Muscle layer of colon (tissue), 2 donors: ENCODE data around the gene PRPF38A.
A peak's percentile ranks its signal among the peaks of the same experiment; 100 is the strongest.

Experiments
- H3K27ac ChIP-seq: one replicate; pipeline ENCODE4 v1.7.0; 2013; ENCODE audit warnings: low read depth, mild to moderate bottlenecking, low read length, moderate library complexity
- H3K27me3 ChIP-seq, 2 donors: one replicate each; pipeline ENCODE4 v1.7.0; 2013; ENCODE audit warnings: low read length in 2 of 2, mild to moderate bottlenecking in 2 of 2; ENCODE audit not compliant: insufficient read depth in 2 of 2, control insufficient read depth in 1 of 2
- H3K36me3 ChIP-seq: one replicate; pipeline ENCODE4 v1.7.0; 2013; ENCODE audit warnings: mild to moderate bottlenecking, low read length; ENCODE audit not compliant: insufficient read depth
- H3K4me1 ChIP-seq: one replicate; pipeline ENCODE4 v1.7.0; 2013; ENCODE audit warnings: mild to moderate bottlenecking, low read length; ENCODE audit not compliant: insufficient read depth
- H3K4me3 ChIP-seq, 2 donors: one replicate each; pipeline ENCODE4 v1.7.0; 2013; ENCODE audit warnings: low read length in 2 of 2, low read depth in 1 of 2, mild to moderate bottlenecking in 1 of 2, moderate library complexity in 1 of 2
- H3K9ac ChIP-seq: one replicate; pipeline ENCODE4 v1.7.0; 2013; ENCODE audit warnings: low read length
- H3K9me3 ChIP-seq: one replicate; pipeline ENCODE4 v1.7.0; 2013; ENCODE audit warnings: mild to moderate bottlenecking, low read length
- donor health status: abdominal sarcoma.
- donor health status: Adenocarcinoma of cecum.

PRPF38A gene

GRCh38 chr1:52403566-52404115 is 761 bp upstream of the PRPF38A start:
- peaks cover 5% of the 10 kb centered on the region for H3K36me3 ChIP-seq
- H3K9me3 ChIP-seq, result no peaks in the 10 kb centered on the region
- peaks cover 19% of the 10 kb centered on the region for H3K4me1 ChIP-seq
- no peaks in the 10 kb centered on the region for H3K27me3 ChIP-seq
- peak overlapping the region; percentile 29 for H3K9ac ChIP-seq
- H3K4me3 ChIP-seq, result peak overlapping the region; percentile 96 to 97
- H3K27ac ChIP-seq, result no peak overlapping the region

- Histone ChIP-seq H3K4me3 (peak overlapping the region; percentile 96 to 97), H3K9me3 (no peaks in the 10 kb centered on the region), H3K27ac (peak overlapping the region; percentile 71), H3K36me3 (peaks cover 16% of the 10 kb centered on the region), H3K27me3 (no peaks in the 10 kb centered on the region), H3K4me1 (peaks cover 19% of the 10 kb centered on the region), H3K9ac (peak overlapping the region; percentile 96)
These were observed 555 bp downstream of the PRPF38A start for GRCh38 chr1:52404975-52405338.

GRCh38 chr1:52413410-52413989 is 9.1 kb downstream of the PRPF38A start:
- Histone ChIP-seq H3K27me3 (no peaks in the 10 kb centered on the region), H3K9me3 (no peaks in the 10 kb centered on the region), H3K4me3 (no peak overlapping the region), H3K4me1 (no peaks in the 10 kb centered on the region), H3K9ac (no peak overlapping the region), H3K36me3 (peaks cover 79% of the 10 kb centered on the region), H3K27ac (no peak overlapping the region)

- peaks cover 71% of the 10 kb centered on the region for H3K36me3 ChIP-seq
- no peak overlapping the region for H3K9ac ChIP-seq
- no peaks in the 10 kb centered on the region for H3K4me1 ChIP-seq
- H3K4me3 ChIP-seq, result no peak overlapping the region
- no peaks in the 10 kb centered on the region for H3K27me3 ChIP-seq
- H3K27ac ChIP-seq, result no peak overlapping the region
- no peaks in the 10 kb centered on the region for H3K9me3 ChIP-seq
These were observed 10.5 kb downstream of the PRPF38A start for GRCh38 chr1:52414942-52415341.

- Histone ChIP-seq H3K9ac (no peak overlapping the region), H3K9me3 (no peaks in the 10 kb centered on the region), H3K4me1 (no peaks in the 10 kb centered on the region), H3K27me3 (no peaks in the 10 kb centered on the region), H3K4me3 (no peak overlapping the region), H3K27ac (no peak overlapping the region), H3K36me3 (peaks cover 74% of the 10 kb centered on the region)
These were observed 12.4 kb downstream of the PRPF38A start for GRCh38 chr1:52416811-52417210.

- H3K27me3 ChIP-seq, result no peaks in the 10 kb centered on the region
- peaks cover 55% of the 10 kb centered on the region for H3K36me3 ChIP-seq
- H3K9me3 ChIP-seq, result no peaks in the 10 kb centered on the region
- no peak overlapping the region for H3K27ac ChIP-seq
- H3K4me1 ChIP-seq, result no peaks in the 10 kb centered on the region
- no peak overlapping the region for H3K9ac ChIP-seq
- H3K4me3 ChIP-seq, result no peak overlapping the region
These were observed 16.3 kb downstream of the PRPF38A start for GRCh38 chr1:52420713-52421112.

- H3K27me3 ChIP-seq, result no peaks in the 10 kb centered on the region
- no peak overlapping the region for H3K4me3 ChIP-seq
- H3K36me3 ChIP-seq, result peaks cover 40% of the 10 kb centered on the region
- H3K9me3 ChIP-seq, result no peaks in the 10 kb centered on the region
- H3K27ac ChIP-seq, result no peak overlapping the region
- H3K9ac ChIP-seq, result no peak overlapping the region
- no peaks in the 10 kb centered on the region for H3K4me1 ChIP-seq
These were observed 18.7 kb downstream of the PRPF38A start for GRCh38 chr1:52423055-52423454.

GRCh38 chr1:52423771-52424170 is 19.4 kb downstream of the PRPF38A start:
- H3K27me3 ChIP-seq, result no peaks in the 10 kb centered on the region
- no peaks in the 10 kb centered on the region for H3K9me3 ChIP-seq
- H3K36me3 ChIP-seq, result peaks cover 40% of the 10 kb centered on the region
- H3K9ac ChIP-seq, result no peak overlapping the region
- H3K4me1 ChIP-seq, result no peaks in the 10 kb centered on the region
- H3K4me3 ChIP-seq, result no peak overlapping the region
- H3K27ac ChIP-seq, result no peak overlapping the region

- Histone ChIP-seq H3K4me1 (no peaks in the 10 kb centered on the region), H3K9ac (no peak overlapping the region), H3K36me3 (peaks cover 39% of the 10 kb centered on the region), H3K27me3 (no peaks in the 10 kb centered on the region), H3K9me3 (no peaks in the 10 kb centered on the region), H3K4me3 (no peak overlapping the region), H3K27ac (no peak overlapping the region)
These were observed 19.8 kb downstream of the PRPF38A start for GRCh38 chr1:52424231-52424636.

- H3K9ac ChIP-seq, result no peak overlapping the region
- no peak overlapping the region for H3K27ac ChIP-seq
- no peaks in the 10 kb centered on the region for H3K9me3 ChIP-seq
- peaks cover 39% of the 10 kb centered on the region for H3K36me3 ChIP-seq
- H3K4me1 ChIP-seq, result no peaks in the 10 kb centered on the region
- no peak overlapping the region for H3K4me3 ChIP-seq
- H3K27me3 ChIP-seq, result no peaks in the 10 kb centered on the region
These were observed 20.4 kb downstream of the PRPF38A start for GRCh38 chr1:52424813-52425212.

GRCh38 chr1:52426371-52426770 is 22.0 kb downstream of the PRPF38A start:
- Histone ChIP-seq H3K4me1 (no peaks in the 10 kb centered on the region), H3K4me3 (no peak overlapping the region), H3K27me3 (no peaks in the 10 kb centered on the region), H3K9ac (no peak overlapping the region), H3K27ac (no peak overlapping the region), H3K36me3 (peaks cover 39% of the 10 kb centered on the region), H3K9me3 (no peaks in the 10 kb centered on the region)

GRCh38 chr1:52427152-52427551 is 22.8 kb downstream of the PRPF38A start:
- no peaks in the 10 kb centered on the region for H3K27me3 ChIP-seq
- H3K4me1 ChIP-seq, result no peaks in the 10 kb centered on the region
- H3K4me3 ChIP-seq, result no peak overlapping the region
- no peak overlapping the region for H3K27ac ChIP-seq
- no peaks in the 10 kb centered on the region for H3K9me3 ChIP-seq
- no peak overlapping the region for H3K9ac ChIP-seq
- H3K36me3 ChIP-seq, result peaks cover 42% of the 10 kb centered on the region
